ENCODE results near the gene ZNF273.
"Not testable (repeated sequence)": the region's sequence is repeated elsewhere in the genome, so short reads cannot be mapped to it uniquely, and the experiment has no call there.

The ZNF273 gene

GRCh38 chr7:64902806-64903721 is at the start of gene ZNF273:
TSS of gene ZNF273 (plus strand) at chr7:64903273. CDS start at chr7:64903318, 45 bp downstream.
- H3K36me3 ChIP-seq (ENCODE audit: insufficient read depth, low read length) = no peaks in the 10 kb centered on the region
- peaks cover 41% of the 10 kb centered on the region for H3K79me2 ChIP-seq (ENCODE audit: control insufficient read depth, insufficient read depth, low read length, unreplicated experiment)
- H3K4me1 ChIP-seq (ENCODE audit: control insufficient read depth, insufficient read depth, low read length, unreplicated experiment) = peaks cover 23% of the 10 kb centered on the region
- H2AFZ ChIP-seq (ENCODE audit: low read length, unreplicated experiment) = peak within 1 kb of the TSS; percentile 94
- H3K27ac ChIP-seq (ENCODE audit: low read depth, low read length) = peak within 1 kb of the TSS; percentile 68; the same call in 1 of the 2 replicates
- peak within 1 kb of the TSS; percentile 99 for H3K4me3 ChIP-seq (ENCODE audit: low read depth, low read length)
- no peaks in the 10 kb centered on the region for H3K27me3 ChIP-seq (ENCODE audit: insufficient read depth, low read length)

- Histone ChIP-seq H3K27me3 (ENCODE audit: insufficient read depth, low read length) (no peaks in the 10 kb centered on the region), H3K27ac (ENCODE audit: low read depth, low read length) (no peak overlapping the region), H3K4me1 (ENCODE audit: control insufficient read depth, insufficient read depth, low read length, unreplicated experiment) (peaks cover 15% of the 10 kb centered on the region), H3K4me3 (ENCODE audit: low read depth, low read length) (no peak overlapping the region), H3K36me3 (ENCODE audit: insufficient read depth, low read length) (no peaks in the 10 kb centered on the region), H3K79me2 (ENCODE audit: control insufficient read depth, insufficient read depth, low read length, unreplicated experiment) (no peaks in the 10 kb centered on the region), H2AFZ (ENCODE audit: low read length, unreplicated experiment) (no peak overlapping the region)
Measured at GRCh38 chr7:64853679-64854078, 49.4 kb upstream of the ZNF273 start.

GRCh38 chr7:64854969-64855368 is 48.1 kb upstream of the ZNF273 start:
- H3K36me3 ChIP-seq (ENCODE audit: insufficient read depth, low read length) = no peaks in the 10 kb centered on the region
- H3K79me2 ChIP-seq (ENCODE audit: control insufficient read depth, insufficient read depth, low read length, unreplicated experiment) = no peaks in the 10 kb centered on the region
- H2AFZ ChIP-seq (ENCODE audit: low read length, unreplicated experiment) = no peak overlapping the region
- H3K4me1 ChIP-seq (ENCODE audit: control insufficient read depth, insufficient read depth, low read length, unreplicated experiment) = peaks cover 4% of the 10 kb centered on the region
- no peak overlapping the region for H3K27ac ChIP-seq (ENCODE audit: low read depth, low read length)
- no peak overlapping the region for H3K4me3 ChIP-seq (ENCODE audit: low read depth, low read length)
- no peaks in the 10 kb centered on the region for H3K27me3 ChIP-seq (ENCODE audit: insufficient read depth, low read length)

GRCh38 chr7:64863021-64863420 is 40.1 kb upstream of the ZNF273 start:
- no peak overlapping the region for H3K27ac ChIP-seq (ENCODE audit: low read depth, low read length)
- no peaks in the 10 kb centered on the region for H3K4me1 ChIP-seq (ENCODE audit: control insufficient read depth, insufficient read depth, low read length, unreplicated experiment)
- no peaks in the 10 kb centered on the region for H3K36me3 ChIP-seq (ENCODE audit: insufficient read depth, low read length)
- H3K4me3 ChIP-seq (ENCODE audit: low read depth, low read length) = no peak overlapping the region
- H3K27me3 ChIP-seq (ENCODE audit: insufficient read depth, low read length) = peaks cover 18% of the 10 kb centered on the region
- no peaks in the 10 kb centered on the region for H3K79me2 ChIP-seq (ENCODE audit: control insufficient read depth, insufficient read depth, low read length, unreplicated experiment)
- no peak overlapping the region for H2AFZ ChIP-seq (ENCODE audit: low read length, unreplicated experiment)

- H3K36me3 ChIP-seq (ENCODE audit: insufficient read depth, low read length); H3K4me1 ChIP-seq (ENCODE audit: control insufficient read depth, insufficient read depth, low read length, unreplicated experiment); H2AFZ ChIP-seq (ENCODE audit: low read length, unreplicated experiment): not testable (repeated sequence)
Measured at GRCh38 chr7:64863530-64863929, 39.5 kb upstream of the ZNF273 start.

GRCh38 chr7:64863969-64864368 is 39.1 kb upstream of the ZNF273 start:
- H3K4me3 ChIP-seq (ENCODE audit: low read depth, low read length) = no peak overlapping the region
- H3K36me3 ChIP-seq (ENCODE audit: insufficient read depth, low read length) = no peaks in the 10 kb centered on the region
- H3K79me2 ChIP-seq (ENCODE audit: control insufficient read depth, insufficient read depth, low read length, unreplicated experiment) = no peaks in the 10 kb centered on the region
- H3K27me3 ChIP-seq (ENCODE audit: insufficient read depth, low read length) = peaks cover 18% of the 10 kb centered on the region
- no peaks in the 10 kb centered on the region for H3K4me1 ChIP-seq (ENCODE audit: control insufficient read depth, insufficient read depth, low read length, unreplicated experiment)
- no peak overlapping the region for H3K27ac ChIP-seq (ENCODE audit: low read depth, low read length)
- H2AFZ ChIP-seq (ENCODE audit: low read length, unreplicated experiment) = no peak overlapping the region

More at GRCh38 chr7:64863530-64863929, 39.5 kb upstream of the ZNF273 start:
- not testable (repeated sequence) for H3K4me3 ChIP-seq (ENCODE audit: low read depth, low read length); H3K27ac ChIP-seq (ENCODE audit: low read depth, low read length); H3K79me2 ChIP-seq (ENCODE audit: control insufficient read depth, insufficient read depth, low read length, unreplicated experiment)
- peaks cover 18% of the 10 kb centered on the region for H3K27me3 ChIP-seq (ENCODE audit: insufficient read depth, low read length)

GRCh38 chr7:64867863-64868440 is 35.1 kb upstream of the ZNF273 start:
- Histone ChIP-seq H3K79me2 (ENCODE audit: control insufficient read depth, insufficient read depth, low read length, unreplicated experiment) (no peaks in the 10 kb centered on the region), H2AFZ (ENCODE audit: low read length, unreplicated experiment) (no peak overlapping the region), H3K27me3 (ENCODE audit: insufficient read depth, low read length) (peaks cover 24% of the 10 kb centered on the region), H3K4me3 (ENCODE audit: low read depth, low read length) (no peak overlapping the region), H3K4me1 (ENCODE audit: control insufficient read depth, insufficient read depth, low read length, unreplicated experiment) (no peaks in the 10 kb centered on the region), H3K36me3 (ENCODE audit: insufficient read depth, low read length) (no peaks in the 10 kb centered on the region), H3K27ac (ENCODE audit: low read depth, low read length) (no peak overlapping the region)

GRCh38 chr7:64868499-64868898 is 34.6 kb upstream of the ZNF273 start:
- Histone ChIP-seq H3K36me3 (ENCODE audit: insufficient read depth, low read length) (no peaks in the 10 kb centered on the region), H2AFZ (ENCODE audit: low read length, unreplicated experiment) (no peak overlapping the region), H3K27ac (ENCODE audit: low read depth, low read length) (no peak overlapping the region), H3K27me3 (ENCODE audit: insufficient read depth, low read length) (peaks cover 24% of the 10 kb centered on the region), H3K4me1 (ENCODE audit: control insufficient read depth, insufficient read depth, low read length, unreplicated experiment) (no peaks in the 10 kb centered on the region), H3K79me2 (ENCODE audit: control insufficient read depth, insufficient read depth, low read length, unreplicated experiment) (no peaks in the 10 kb centered on the region), H3K4me3 (ENCODE audit: low read depth, low read length) (no peak overlapping the region)

GRCh38 chr7:64869121-64869725 is 33.9 kb upstream of the ZNF273 start:
- peaks cover 24% of the 10 kb centered on the region for H3K27me3 ChIP-seq (ENCODE audit: insufficient read depth, low read length)
- H2AFZ ChIP-seq (ENCODE audit: low read length, unreplicated experiment) = no peak overlapping the region
- no peak overlapping the region for H3K4me3 ChIP-seq (ENCODE audit: low read depth, low read length)
- H3K79me2 ChIP-seq (ENCODE audit: control insufficient read depth, insufficient read depth, low read length, unreplicated experiment) = no peaks in the 10 kb centered on the region
- no peak overlapping the region for H3K27ac ChIP-seq (ENCODE audit: low read depth, low read length)
- no peaks in the 10 kb centered on the region for H3K36me3 ChIP-seq (ENCODE audit: insufficient read depth, low read length)
- H3K4me1 ChIP-seq (ENCODE audit: control insufficient read depth, insufficient read depth, low read length, unreplicated experiment) = no peaks in the 10 kb centered on the region

GRCh38 chr7:64869912-64870562 is 33.0 kb upstream of the ZNF273 start:
- Histone ChIP-seq H3K27me3 (ENCODE audit: insufficient read depth, low read length) (peaks cover 24% of the 10 kb centered on the region), H3K79me2 (ENCODE audit: control insufficient read depth, insufficient read depth, low read length, unreplicated experiment) (no peaks in the 10 kb centered on the region), H3K36me3 (ENCODE audit: insufficient read depth, low read length) (no peaks in the 10 kb centered on the region), H2AFZ (ENCODE audit: low read length, unreplicated experiment) (no peak overlapping the region), H3K4me1 (ENCODE audit: control insufficient read depth, insufficient read depth, low read length, unreplicated experiment) (no peaks in the 10 kb centered on the region), H3K27ac (ENCODE audit: low read depth, low read length) (no peak overlapping the region), H3K4me3 (ENCODE audit: low read depth, low read length) (no peak overlapping the region)

Measured in ACC112 (cell line).